ENCODE results near the gene MYO1B.

MYO1B gene

GRCh38 chr2:191274413-191274815 is 29.2 kb downstream of the MYO1B start:
- Histone ChIP-seq H3K36me3 (peaks cover 22% of the 10 kb centered on the region), H3K9me3 (no peaks in the 10 kb centered on the region), H3K4me3 (ENCODE audit: low read depth, low read length) (no peak overlapping the region), H3K4me1 (peaks cover 19% of the 10 kb centered on the region), H3K27me3 (no peaks in the 10 kb centered on the region)
- no peak for DNase-seq
- no peak for TF ChIP-seq CTCF (IDR thresholded peaks at IDR 0.05; ENCODE audit: low read depth, low read length)

GRCh38 chr2:191276792-191277465 is 31.7 kb downstream of the MYO1B start:
- Histone ChIP-seq H3K4me3 (ENCODE audit: low read depth, low read length) (no peak overlapping the region), H3K4me1 (peaks cover 8% of the 10 kb centered on the region; the same call in 1 of the 2 replicates), H3K36me3 (peaks cover 43% of the 10 kb centered on the region), H3K9me3 (no peaks in the 10 kb centered on the region), H3K27me3 (no peaks in the 10 kb centered on the region)
- no peak for DNase-seq
- no peak for TF ChIP-seq CTCF (IDR thresholded peaks at IDR 0.05; ENCODE audit: low read depth, low read length)

GRCh38 chr2:191280290-191280689 is 35.1 kb downstream of the MYO1B start:
- no peaks in the 10 kb centered on the region for H3K9me3 ChIP-seq
- no peak overlapping the region for H3K4me3 ChIP-seq (ENCODE audit: low read depth, low read length)
- DNase-seq, result no peak
- peaks cover 62% of the 10 kb centered on the region for H3K36me3 ChIP-seq
- H3K4me1 ChIP-seq, result peaks cover 8% of the 10 kb centered on the region; the same call in 1 of the 2 replicates
- TF ChIP-seq CTCF (IDR thresholded peaks at IDR 0.05; ENCODE audit: low read depth, low read length), result no peak
- H3K27me3 ChIP-seq, result no peaks in the 10 kb centered on the region

GRCh38 chr2:191280834-191281756 is 35.9 kb downstream of the MYO1B start:
- peaks cover 65% of the 10 kb centered on the region for H3K36me3 ChIP-seq

GRCh38 chr2:191285252-191285651 is 40.0 kb downstream of the MYO1B start:
- DNase-seq, result no peak
- no peak for TF ChIP-seq CTCF (IDR thresholded peaks at IDR 0.05; ENCODE audit: low read depth, low read length)
- no peaks in the 10 kb centered on the region for H3K27me3 ChIP-seq
- H3K4me1 ChIP-seq, result no peaks in the 10 kb centered on the region; the same call in 1 of the 2 replicates
- no peak overlapping the region for H3K4me3 ChIP-seq (ENCODE audit: low read depth, low read length)
- H3K9me3 ChIP-seq, result no peaks in the 10 kb centered on the region
- peaks cover 35% of the 10 kb centered on the region for H3K36me3 ChIP-seq

More at GRCh38 chr2:191280834-191281756, 35.9 kb downstream of the MYO1B start:
- TF ChIP-seq CTCF (IDR thresholded peaks at IDR 0.05; ENCODE audit: low read depth, low read length), result no peak
- Histone ChIP-seq H3K4me1 (peaks cover 2% of the 10 kb centered on the region; the same call in 1 of the 2 replicates), H3K4me3 (ENCODE audit: low read depth, low read length) (no peak overlapping the region), H3K27me3 (no peaks in the 10 kb centered on the region), H3K9me3 (no peaks in the 10 kb centered on the region)
- DNase-seq, result no peak

Data from BE2C (cell line).